ENCODE results near the gene PMEL.

DNA sequence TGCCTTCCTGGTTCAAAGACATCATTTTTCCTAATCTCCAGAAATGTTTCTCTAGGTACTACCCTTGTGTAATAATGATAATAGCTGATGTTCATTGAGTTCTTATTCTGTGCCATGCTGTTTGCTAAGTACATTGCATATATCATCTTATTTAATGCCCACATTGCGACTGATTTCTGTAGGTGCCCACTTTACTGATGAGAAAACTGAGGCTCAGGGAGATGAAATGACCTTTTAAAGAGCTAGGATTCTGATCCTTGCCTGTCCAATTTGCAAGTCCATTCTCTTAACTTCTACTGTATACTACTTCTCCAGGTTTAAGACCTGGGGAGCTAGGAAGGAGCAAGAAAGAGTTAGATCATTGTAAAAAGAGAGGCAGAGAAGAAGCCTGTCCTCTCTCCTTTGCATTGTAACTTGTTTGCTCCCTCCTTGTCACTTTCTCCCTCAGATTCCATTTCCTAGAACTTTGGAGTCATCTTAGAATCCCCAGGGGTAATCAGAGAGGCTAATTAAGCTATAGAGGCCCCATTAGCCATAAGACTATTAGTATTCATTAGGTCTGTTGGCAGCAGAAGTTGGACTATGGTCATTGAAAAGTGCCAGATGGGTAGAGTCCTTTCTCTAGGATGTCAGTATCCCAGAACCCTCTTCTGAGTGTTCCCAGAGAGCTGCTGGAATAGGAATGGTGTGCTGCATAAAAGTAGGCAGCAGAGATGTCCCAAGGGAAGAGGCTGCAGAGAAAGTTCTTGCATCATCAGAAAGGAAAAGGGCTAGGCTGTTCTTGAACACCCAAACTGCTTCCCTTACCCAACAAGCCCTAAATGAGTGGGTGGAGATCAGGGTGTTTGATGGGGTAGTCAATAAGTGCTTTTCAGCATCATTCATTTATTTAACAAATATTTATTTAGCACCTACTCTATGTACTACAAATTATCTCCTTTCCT is 31.8 kb downstream of the PMEL start:
- TF ChIP-seq POLR2AphosphoS5 (IDR thresholded peaks at IDR 0.05; ENCODE audit: low read depth, low read length) (no peak), TAF1 (IDR thresholded peaks at IDR 0.05; ENCODE audit: borderline replicate concordance, insufficient read depth, low read length) (no peak), SIN3A (IDR thresholded peaks at IDR 0.05; ENCODE audit: borderline replicate concordance, insufficient read depth, low read length) (no peak), FOXP2 (optimal IDR thresholded peaks at IDR 0.05; ENCODE audit: borderline replicate concordance, extremely low read depth, extremely low read length, insufficient read depth) (no peak)
- TF ChIP-seq, protein P1, sequence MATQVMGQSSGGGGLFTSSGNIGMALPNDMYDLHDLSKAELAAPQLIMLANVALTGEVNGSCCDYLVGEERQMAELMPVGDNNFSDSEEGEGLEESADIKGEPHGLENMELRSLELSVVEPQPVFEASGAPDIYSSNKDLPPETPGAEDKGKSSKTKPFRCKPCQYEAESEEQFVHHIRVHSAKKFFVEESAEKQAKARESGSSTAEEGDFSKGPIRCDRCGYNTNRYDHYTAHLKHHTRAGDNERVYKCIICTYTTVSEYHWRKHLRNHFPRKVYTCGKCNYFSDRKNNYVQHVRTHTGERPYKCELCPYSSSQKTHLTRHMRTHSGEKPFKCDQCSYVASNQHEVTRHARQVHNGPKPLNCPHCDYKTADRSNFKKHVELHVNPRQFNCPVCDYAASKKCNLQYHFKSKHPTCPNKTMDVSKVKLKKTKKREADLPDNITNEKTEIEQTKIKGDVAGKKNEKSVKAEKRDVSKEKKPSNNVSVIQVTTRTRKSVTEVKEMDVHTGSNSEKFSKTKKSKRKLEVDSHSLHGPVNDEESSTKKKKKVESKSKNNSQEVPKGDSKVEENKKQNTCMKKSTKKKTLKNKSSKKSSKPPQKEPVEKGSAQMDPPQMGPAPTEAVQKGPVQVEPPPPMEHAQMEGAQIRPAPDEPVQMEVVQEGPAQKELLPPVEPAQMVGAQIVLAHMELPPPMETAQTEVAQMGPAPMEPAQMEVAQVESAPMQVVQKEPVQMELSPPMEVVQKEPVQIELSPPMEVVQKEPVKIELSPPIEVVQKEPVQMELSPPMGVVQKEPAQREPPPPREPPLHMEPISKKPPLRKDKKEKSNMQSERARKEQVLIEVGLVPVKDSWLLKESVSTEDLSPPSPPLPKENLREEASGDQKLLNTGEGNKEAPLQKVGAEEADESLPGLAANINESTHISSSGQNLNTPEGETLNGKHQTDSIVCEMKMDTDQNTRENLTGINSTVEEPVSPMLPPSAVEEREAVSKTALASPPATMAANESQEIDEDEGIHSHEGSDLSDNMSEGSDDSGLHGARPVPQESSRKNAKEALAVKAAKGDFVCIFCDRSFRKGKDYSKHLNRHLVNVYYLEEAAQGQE (IDR thresholded peaks at IDR 0.05; ENCODE audit: insufficient read depth in 1 of 2, low read depth in 2 of 2, low read length in 2 of 2), result no peak
